ENCODE data around the gene CAMK2G. TPM values are rescaled to one million over a fixed set of nuclear protein-coding genes. Genes with fewer than 3 reads are reported as not detected.

Gene CAMK2G
- total and polyA plus RNA-seq, 11 donors, result 8.0 to 18.6 (median 14.5) TPM

DNA sequence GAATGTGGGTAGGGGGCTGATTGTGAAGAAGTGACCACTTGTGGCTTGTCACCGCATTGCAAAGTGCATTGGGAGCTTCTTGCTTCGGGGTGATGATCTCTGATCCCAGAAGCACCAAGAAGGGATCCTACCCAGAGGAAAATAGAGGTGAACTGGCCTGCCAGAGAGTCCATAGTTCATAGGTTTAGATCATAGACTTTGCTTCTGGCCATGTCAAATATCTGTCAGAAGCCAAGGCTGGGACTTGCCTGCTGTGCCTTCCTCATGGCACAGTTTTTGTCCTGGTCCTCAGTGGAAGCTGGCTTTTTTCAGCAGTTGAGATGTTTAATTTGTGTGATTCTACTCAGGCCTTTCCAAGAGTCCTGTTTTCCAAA, 87.9 kb downstream of the CAMK2G start:
- DNase-seq (no peak), ATAC-seq (no peak)
- H3K4me1 ChIP-seq, result peaks cover 7 to 57% (median 40%) of the 10 kb centered on the region in 12 donors
- TF ChIP-seq, protein P1, sequence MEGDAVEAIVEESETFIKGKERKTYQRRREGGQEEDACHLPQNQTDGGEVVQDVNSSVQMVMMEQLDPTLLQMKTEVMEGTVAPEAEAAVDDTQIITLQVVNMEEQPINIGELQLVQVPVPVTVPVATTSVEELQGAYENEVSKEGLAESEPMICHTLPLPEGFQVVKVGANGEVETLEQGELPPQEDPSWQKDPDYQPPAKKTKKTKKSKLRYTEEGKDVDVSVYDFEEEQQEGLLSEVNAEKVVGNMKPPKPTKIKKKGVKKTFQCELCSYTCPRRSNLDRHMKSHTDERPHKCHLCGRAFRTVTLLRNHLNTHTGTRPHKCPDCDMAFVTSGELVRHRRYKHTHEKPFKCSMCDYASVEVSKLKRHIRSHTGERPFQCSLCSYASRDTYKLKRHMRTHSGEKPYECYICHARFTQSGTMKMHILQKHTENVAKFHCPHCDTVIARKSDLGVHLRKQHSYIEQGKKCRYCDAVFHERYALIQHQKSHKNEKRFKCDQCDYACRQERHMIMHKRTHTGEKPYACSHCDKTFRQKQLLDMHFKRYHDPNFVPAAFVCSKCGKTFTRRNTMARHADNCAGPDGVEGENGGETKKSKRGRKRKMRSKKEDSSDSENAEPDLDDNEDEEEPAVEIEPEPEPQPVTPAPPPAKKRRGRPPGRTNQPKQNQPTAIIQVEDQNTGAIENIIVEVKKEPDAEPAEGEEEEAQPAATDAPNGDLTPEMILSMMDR (IDR thresholded peaks at IDR 0.05), result no peak
- no peak for TF ChIP-seq POLR2A (IDR thresholded peaks at IDR 0.05)
- H3K36me3 ChIP-seq, result peaks cover 5 to 30% (median 29%) of the 10 kb centered on the region in 9 donors
- 0 to 4% (median 2%) methylated on average over 2 of the region's 2 CpGs for WGBS, 4 donors
- peak overlapping the region in 11 of 12 donors; percentile 65 to 96 (median 92) for H3K27ac ChIP-seq
- H3K4me3 ChIP-seq, result peak overlapping the region; percentile 65 to 98 (median 90)
- H3K27me3 ChIP-seq, result no peaks in the 10 kb centered on the region
- intact Hi-C loops (cut with DNase I), result no loop called here
- H3K9me3 ChIP-seq, result no peaks in the 10 kb centered on the region

DNA sequence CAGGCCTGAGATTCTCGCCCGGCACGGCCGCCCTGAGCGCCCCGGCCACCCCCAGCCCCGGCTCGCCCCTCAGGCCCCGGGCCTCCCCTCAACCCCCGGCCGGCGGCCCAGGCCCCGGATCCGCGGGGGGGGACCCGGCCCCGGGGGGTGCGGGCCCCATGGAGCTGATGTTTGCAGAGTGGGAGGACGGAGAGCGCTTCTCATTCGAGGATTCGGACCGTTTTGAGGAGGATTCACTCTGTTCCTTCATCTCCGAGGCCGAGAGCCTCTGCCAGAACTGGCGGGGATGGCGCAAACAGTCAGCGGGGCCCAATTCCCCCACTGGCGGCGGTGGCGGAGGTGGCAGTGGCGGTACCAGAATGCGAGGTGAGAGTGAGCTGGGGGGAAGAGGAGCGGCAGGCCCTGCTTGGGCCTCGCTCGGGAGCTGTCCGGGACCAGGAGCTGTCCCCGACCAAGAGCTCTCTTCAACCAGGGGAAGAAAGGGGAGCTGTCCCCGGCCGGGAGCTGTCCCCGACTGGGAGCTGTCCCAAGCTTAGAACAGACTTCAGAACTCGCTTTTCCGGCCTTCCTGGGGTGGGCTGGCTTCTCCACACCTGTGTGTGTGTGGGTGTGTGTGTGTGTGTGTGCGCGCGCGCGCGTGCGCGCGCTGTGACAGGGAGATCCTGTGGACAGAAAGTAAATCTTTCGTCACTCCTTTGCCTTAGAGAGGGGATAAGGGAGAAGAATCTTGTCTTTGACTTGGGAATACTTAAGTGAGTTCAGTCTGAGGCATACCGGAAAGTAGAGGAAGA, 88.4 kb downstream of the CAMK2G start:
- ATAC-seq, result peak in 3 of 4 donors; percentile 4 to 46 (median 36)

DNA sequence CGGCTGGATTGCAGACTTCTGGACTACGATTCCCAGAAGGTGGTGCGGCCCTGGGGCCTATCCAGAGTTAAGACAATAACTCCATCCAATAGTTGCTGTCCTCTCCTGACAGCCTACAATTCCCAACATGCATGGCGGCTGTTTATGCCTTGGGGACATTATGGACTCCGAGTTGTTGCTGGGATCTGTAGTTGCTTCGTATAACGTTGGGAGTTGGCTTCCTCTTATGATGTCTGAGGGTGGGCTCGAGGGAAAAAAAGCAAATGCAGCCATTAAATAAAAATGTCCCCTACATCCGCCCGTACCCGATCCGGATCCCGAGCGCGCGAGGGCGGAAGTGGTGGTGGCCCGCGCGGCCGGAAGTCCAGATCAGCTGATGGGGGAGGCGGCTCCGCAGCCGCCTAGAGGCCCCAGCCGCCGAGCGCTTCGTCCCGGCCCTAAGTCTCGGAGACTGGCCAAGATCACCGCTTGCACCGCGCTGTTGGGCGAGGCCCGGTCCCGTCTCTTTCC, 89.1 kb downstream of the CAMK2G start, which contains the start of gene ZSWIM8:
ZSWIM8 (plus strand) TSS at position 396 of the 510 bp plus-strand sequence. CDS start 273 bp downstream, outside the sequence.
- Histone ChIP-seq H3K27ac (peak within 1 kb of the TSS; percentile 65 to 96 (median 91)), H3K4me1 (peaks cover 7 to 69% (median 50%) of the 10 kb centered on the region in 12 donors), H3K27me3 (no peaks in the 10 kb centered on the region), H3K9me3 (no peaks in the 10 kb centered on the region), H3K36me3 (peaks cover 4 to 22% (median 16%) of the 10 kb centered on the region in 9 donors), H3K4me3 (peak within 1 kb of the TSS; percentile 65 to 98 (median 90))
- peak; percentile 90 to 95 (median 93) for ATAC-seq
- intact Hi-C loops (cut with DNase I), result no loop called here
- TF ChIP-seq, protein P1 (IDR thresholded peaks at IDR 0.05), result peak in 1 of 12 donors; percentile 14
- peak in 1 of 2 donors; percentile 64 for TF ChIP-seq POLR2A (IDR thresholded peaks at IDR 0.05)
- WGBS, 4 donors, result 0% methylated on average over 8 to 36 of the region's 36 CpGs
- DNase-seq, result peak; percentile 90 to 93 (median 92)

More for the DNA sequence above, 88.4 kb downstream of the CAMK2G start:
- WGBS, 4 donors, result 1% methylated on average over 28 to 54 of the region's 54 CpGs
- H3K9me3 ChIP-seq, result no peaks in the 10 kb centered on the region
- TF ChIP-seq, protein P1 (IDR thresholded peaks at IDR 0.05), result no peak
- DNase-seq, result peak in 4 of 5 donors; percentile 35 to 46 (median 44)
- peaks cover 7 to 63% (median 45%) of the 10 kb centered on the region in 12 donors for H3K4me1 ChIP-seq
- H3K36me3 ChIP-seq, result peaks cover 5 to 24% (median 23%) of the 10 kb centered on the region in 9 donors
- H3K4me3 ChIP-seq, result peak overlapping the region; percentile 65 to 98 (median 90)
- no peaks in the 10 kb centered on the region for H3K27me3 ChIP-seq
- peak overlapping the region; percentile 65 to 96 (median 91) for H3K27ac ChIP-seq
- intact Hi-C loops (cut with DNase I), result no loop called here

DNA sequence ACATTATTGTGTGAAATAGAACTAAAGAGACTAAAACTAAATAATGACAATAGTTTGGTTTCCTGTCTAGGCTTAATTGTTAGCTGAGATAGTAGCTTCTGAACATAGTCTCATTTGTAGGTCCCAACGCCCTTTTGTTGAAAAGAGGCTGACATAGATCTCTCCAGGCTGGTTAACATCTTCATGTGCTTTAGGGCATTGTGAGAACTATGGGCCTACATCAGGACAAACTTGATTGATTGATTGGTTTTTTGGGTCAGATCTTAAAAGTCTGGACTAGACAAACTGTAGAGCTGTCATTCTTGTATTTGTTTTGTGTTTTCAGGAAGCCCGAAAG, 91.6 kb downstream of the CAMK2G start:
- WGBS, 4 donors, result 40 to 47% (median 47%) methylated on average over 2 of the region's 2 CpGs
- Histone ChIP-seq H3K27ac (peak overlapping the region in 8 of 12 donors; percentile 92 to 97 (median 94)), H3K27me3 (no peaks in the 10 kb centered on the region), H3K36me3 (peaks cover 0 to 27% (median 23%) of the 10 kb centered on the region in 9 donors), H3K9me3 (no peaks in the 10 kb centered on the region), H3K4me3 (peak overlapping the region; percentile 70 to 99 (median 92)), H3K4me1 (peaks cover 7 to 59% (median 48%) of the 10 kb centered on the region in 12 donors)
- DNase-seq, result no peak
- no peak for ATAC-seq
- intact Hi-C loops (cut with DNase I), result loop anchor here in 1 of 10 donors (5.0 kb wide), 1 partner anchor 35 kb away; no protein-coding TSS in a partner anchor
- TF ChIP-seq POLR2A (IDR thresholded peaks at IDR 0.05), result no peak
- TF ChIP-seq, protein P1 (IDR thresholded peaks at IDR 0.05), result no peak

Measured in heart left ventricle (tissue), 16 donors.